Endothelial cell (in vitro differentiated cells): ENCODE measurements around the gene CCDC117. TPM values are rescaled to one million over a fixed set of nuclear protein-coding genes. Genes with fewer than 3 reads are reported as not detected.
"Not testable (repeated sequence)": the region's sequence is repeated elsewhere in the genome, so short reads cannot be mapped to it uniquely, and the experiment has no call there.

Experiments
- DNase-seq: peaks from one replicate; pipeline ENCODE4 v3.0.0; 2021; ENCODE audit warnings: low spot score
- H3K27ac Mint-ChIP-seq: one replicate; pipeline ENCODE4 v1.8.0; 2021; ENCODE audit warnings: mixed read lengths, inconsistent platforms; ENCODE audit not compliant: unreplicated experiment
- H3K27me3 Mint-ChIP-seq: one replicate; pipeline ENCODE4 v1.8.0; 2021; ENCODE audit warnings: mild to moderate bottlenecking, moderate library complexity, mixed read lengths, inconsistent platforms; ENCODE audit not compliant: unreplicated experiment
- H3K36me3 Mint-ChIP-seq: one replicate; pipeline ENCODE4 v1.8.0; 2021; ENCODE audit warnings: mild to moderate bottlenecking, low read depth, mixed read lengths, inconsistent platforms; ENCODE audit not compliant: unreplicated experiment
- H3K4me1 Mint-ChIP-seq: one replicate; pipeline ENCODE4 v1.8.0; 2021; ENCODE audit warnings: mild to moderate bottlenecking, mixed read lengths, inconsistent platforms; ENCODE audit not compliant: unreplicated experiment
- H3K4me3 Mint-ChIP-seq: one replicate; pipeline ENCODE4 v1.8.0; 2021; ENCODE audit warnings: mild to moderate bottlenecking, mixed read lengths, inconsistent platforms; ENCODE audit not compliant: unreplicated experiment
- H3K9me3 Mint-ChIP-seq: one replicate; pipeline ENCODE4 v1.8.0; 2021; ENCODE audit warnings: mixed read lengths, inconsistent platforms; ENCODE audit not compliant: unreplicated experiment
- total RNA-seq: library from RNA; stranded (reverse); fragmentation: NEBNext Ultra II Directional; extraction: Animal tissue kit (Norgen Biotek cat#: 25700); gene quantifications from one replicate; pipeline ENCODE4 v1.2.1, GENCODE V29; 2021; ENCODE audit not compliant: unreplicated experiment
- TF ChIP-seq, protein P1 (sequence below): fragments of 200-600 bp; sonication (generic); IDR thresholded peaks from one replicate; pipeline ENCODE4 v1.5.0; 2021; ENCODE audit warnings: antibody characterized with exemption; ENCODE audit not compliant: unreplicated experiment

The CCDC117 gene
- total RNA-seq, 1 donor from 2014 or later, result 21.9 TPM

GRCh38 chr22:28759861-28760560 lies 12.5 kb upstream of the CCDC117 start:
- H3K27me3 Mint-ChIP-seq, result no peaks in the 10 kb centered on the region
- no peak overlapping the region for H3K4me3 Mint-ChIP-seq
- H3K4me1 Mint-ChIP-seq, result peaks cover 9% of the 10 kb centered on the region
- DNase-seq, result no peak
- H3K36me3 Mint-ChIP-seq, result peaks cover 3% of the 10 kb centered on the region
- H3K27ac Mint-ChIP-seq, result no peak overlapping the region
- no peaks in the 10 kb centered on the region for H3K9me3 Mint-ChIP-seq
- TF ChIP-seq, protein P1, sequence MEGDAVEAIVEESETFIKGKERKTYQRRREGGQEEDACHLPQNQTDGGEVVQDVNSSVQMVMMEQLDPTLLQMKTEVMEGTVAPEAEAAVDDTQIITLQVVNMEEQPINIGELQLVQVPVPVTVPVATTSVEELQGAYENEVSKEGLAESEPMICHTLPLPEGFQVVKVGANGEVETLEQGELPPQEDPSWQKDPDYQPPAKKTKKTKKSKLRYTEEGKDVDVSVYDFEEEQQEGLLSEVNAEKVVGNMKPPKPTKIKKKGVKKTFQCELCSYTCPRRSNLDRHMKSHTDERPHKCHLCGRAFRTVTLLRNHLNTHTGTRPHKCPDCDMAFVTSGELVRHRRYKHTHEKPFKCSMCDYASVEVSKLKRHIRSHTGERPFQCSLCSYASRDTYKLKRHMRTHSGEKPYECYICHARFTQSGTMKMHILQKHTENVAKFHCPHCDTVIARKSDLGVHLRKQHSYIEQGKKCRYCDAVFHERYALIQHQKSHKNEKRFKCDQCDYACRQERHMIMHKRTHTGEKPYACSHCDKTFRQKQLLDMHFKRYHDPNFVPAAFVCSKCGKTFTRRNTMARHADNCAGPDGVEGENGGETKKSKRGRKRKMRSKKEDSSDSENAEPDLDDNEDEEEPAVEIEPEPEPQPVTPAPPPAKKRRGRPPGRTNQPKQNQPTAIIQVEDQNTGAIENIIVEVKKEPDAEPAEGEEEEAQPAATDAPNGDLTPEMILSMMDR, result no peak

DNA sequence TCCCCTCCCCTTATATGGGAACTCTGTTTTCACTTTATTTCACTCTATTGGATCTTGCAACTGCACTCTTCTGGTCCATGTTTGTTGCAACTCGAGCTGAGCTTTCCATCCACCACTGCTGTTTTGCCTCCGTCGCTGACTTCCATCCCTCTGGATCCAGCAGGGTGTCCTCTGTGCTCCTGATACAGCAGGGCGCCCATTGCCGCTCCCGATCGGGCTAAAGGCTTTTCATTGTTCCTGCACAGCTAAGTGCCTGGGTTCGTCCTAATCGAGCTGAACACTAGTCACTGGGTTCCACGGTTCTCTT lies 11.1 kb upstream of the CCDC117 start:
- DNase-seq, result no peak
- Mint-ChIP-seq H3K4me3 (no peak overlapping the region), H3K27ac (no peak overlapping the region), H3K27me3 (no peaks in the 10 kb centered on the region), H3K4me1 (peaks cover 9% of the 10 kb centered on the region), H3K9me3 (no peaks in the 10 kb centered on the region), H3K36me3 (peaks cover 3% of the 10 kb centered on the region)
- TF ChIP-seq, protein P1, result no peak

DNA sequence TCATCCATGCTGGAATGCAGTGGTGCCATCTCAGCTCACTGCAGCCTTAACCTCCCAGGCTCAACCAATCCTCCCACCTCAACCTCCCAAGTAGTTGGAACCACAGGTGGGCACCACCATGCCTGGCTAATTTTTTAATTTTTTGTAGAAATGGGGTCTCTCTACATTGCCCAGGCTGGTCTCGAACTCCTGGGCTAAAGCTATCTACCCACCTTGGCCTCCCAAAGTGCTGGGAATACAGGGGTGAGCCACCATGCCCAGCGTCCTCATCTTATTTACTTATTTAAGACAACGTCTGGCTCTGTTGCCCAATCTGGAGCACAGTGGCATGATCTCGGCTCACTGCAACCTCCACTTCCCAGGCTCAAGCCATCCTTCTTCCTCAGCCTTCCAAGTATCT lies 10.5 kb upstream of the CCDC117 start:
- not testable (repeated sequence) for H3K4me3 Mint-ChIP-seq, H3K9me3 Mint-ChIP-seq, H3K27ac Mint-ChIP-seq, H3K27me3 Mint-ChIP-seq, H3K36me3 Mint-ChIP-seq, H3K4me1 Mint-ChIP-seq, DNase-seq

GRCh38 chr22:28766628-28767027 lies 5.9 kb upstream of the CCDC117 start:
- Mint-ChIP-seq H3K4me3 (no peak overlapping the region), H3K36me3 (no peaks in the 10 kb centered on the region), H3K27me3 (no peaks in the 10 kb centered on the region), H3K4me1 (no peaks in the 10 kb centered on the region), H3K9me3 (no peaks in the 10 kb centered on the region), H3K27ac (no peak overlapping the region)
- no peak for DNase-seq
- TF ChIP-seq, protein P1, result no peak

GRCh38 chr22:28768701-28769393 lies 3.6 kb upstream of the CCDC117 start:
- Mint-ChIP-seq H3K27me3 (peaks cover 1% of the 10 kb centered on the region), H3K27ac (no peak overlapping the region), H3K36me3 (peaks cover 6% of the 10 kb centered on the region), H3K4me3 (no peak overlapping the region), H3K9me3 (no peaks in the 10 kb centered on the region), H3K4me1 (peaks cover 5% of the 10 kb centered on the region)
- DNase-seq, result no peak
- TF ChIP-seq, protein P1, result no peak
